ENCODE results near the gene ZMIZ2.
"Not testable (repeated sequence)": the region's sequence is repeated elsewhere in the genome, so short reads cannot be mapped to it uniquely, and the experiment has no call there.

ZMIZ2 gene

GRCh38 chr7:44798649-44799305 lies 50.1 kb downstream of the ZMIZ2 start:
- in situ Hi-C loops (cut with HindIII; ENCODE audit: low sequenced_read_pairs): no loop called here

GRCh38 chr7:44799939-44800338 lies 51.3 kb downstream of the ZMIZ2 start:
- in situ Hi-C loops (cut with HindIII; ENCODE audit: low sequenced_read_pairs): no loop called here

DNA sequence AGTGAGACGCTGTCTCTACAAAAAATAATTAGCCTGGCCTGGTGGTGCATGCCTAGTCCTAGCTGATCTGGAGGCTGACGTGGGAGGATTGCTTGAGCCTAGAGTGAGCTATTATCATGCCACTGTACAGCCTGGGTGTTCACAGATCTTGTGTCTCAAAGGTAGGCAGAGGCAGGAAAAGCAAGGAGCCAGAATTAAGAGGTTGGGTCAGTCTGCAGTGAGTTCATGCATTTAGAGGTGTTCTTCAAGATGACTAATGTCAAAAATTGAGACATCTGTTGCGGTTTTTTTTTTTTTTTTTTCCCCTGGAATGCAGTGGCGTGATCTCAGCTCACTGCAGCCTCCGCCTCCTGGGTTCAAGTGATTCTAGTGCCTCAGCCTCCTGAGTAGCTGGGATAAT lies 53.2 kb downstream of the ZMIZ2 start:
- in situ Hi-C loops (cut with HindIII; ENCODE audit: low sequenced_read_pairs): no loop called here

GRCh38 chr7:44802418-44803025 lies 53.9 kb downstream of the ZMIZ2 start:
- in situ Hi-C loops (cut with HindIII; ENCODE audit: low sequenced_read_pairs): no loop called here

DNA sequence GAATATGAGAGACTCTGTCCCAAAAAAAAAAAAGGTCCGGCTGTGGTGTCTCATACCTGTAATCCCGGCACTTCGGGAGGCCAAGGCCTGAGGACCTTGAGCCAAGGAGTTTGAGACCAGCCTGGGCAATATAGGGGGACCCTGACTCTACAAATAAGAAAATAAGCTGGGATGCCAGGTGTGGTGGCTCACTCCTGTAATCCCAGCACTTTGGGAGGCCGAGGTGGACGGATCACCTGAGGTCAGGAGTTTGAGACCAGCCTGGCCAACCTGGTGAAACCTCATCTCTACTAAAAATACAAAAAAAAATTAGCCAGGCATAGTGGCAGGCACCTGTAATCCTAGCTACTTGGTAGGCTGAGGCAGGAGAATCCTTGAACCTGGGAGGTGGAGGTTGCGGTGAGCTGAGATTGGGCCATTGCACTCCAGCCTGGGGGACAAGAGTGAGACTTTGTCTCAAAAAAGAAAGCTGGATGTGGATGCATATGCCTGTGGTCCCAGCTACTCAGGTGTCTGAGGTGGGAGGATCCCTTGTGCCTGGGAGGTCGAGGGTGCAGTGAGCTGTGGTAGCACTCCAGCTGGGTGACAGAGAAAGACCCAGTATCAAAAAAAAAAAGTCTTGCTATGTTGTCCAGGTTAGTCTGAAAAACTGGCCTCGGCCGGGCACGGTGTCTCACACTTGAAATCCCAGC lies 55.3 kb downstream of the ZMIZ2 start:
- in situ Hi-C loops (cut with HindIII; ENCODE audit: low sequenced_read_pairs): not testable (repeated sequence)

DNA sequence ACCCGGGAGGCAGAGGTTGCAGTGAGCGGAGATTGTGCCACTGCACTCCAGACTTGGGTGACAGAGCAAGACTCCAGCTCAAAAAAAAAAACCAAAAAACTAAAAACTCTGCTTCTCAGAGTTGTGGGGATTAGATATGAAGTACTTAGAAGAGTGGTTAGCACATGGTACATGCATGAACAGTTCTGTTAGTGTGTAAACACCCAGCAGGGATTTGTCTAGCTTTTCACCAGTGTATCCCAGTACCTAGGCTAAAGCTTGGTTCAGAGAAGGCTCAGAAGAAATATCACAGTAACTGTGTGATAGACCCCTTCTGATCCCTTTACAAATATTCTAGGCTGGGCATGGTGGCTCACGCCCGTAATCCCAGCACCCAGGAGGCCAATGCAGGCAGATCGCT lies 57.3 kb downstream of the ZMIZ2 start:
- in situ Hi-C loops (cut with HindIII; ENCODE audit: low sequenced_read_pairs): no loop called here

- in situ Hi-C loops (cut with HindIII; ENCODE audit: low sequenced_read_pairs): no loop called here
These were observed 60.3 kb downstream of the ZMIZ2 start for GRCh38 chr7:44808914-44809393.

- in situ Hi-C loops (cut with HindIII; ENCODE audit: low sequenced_read_pairs): no loop called here
These were observed 62.4 kb downstream of the ZMIZ2 start for GRCh38 chr7:44811093-44811492.

- in situ Hi-C loops (cut with HindIII; ENCODE audit: low sequenced_read_pairs): no loop called here
These were observed 62.9 kb downstream of the ZMIZ2 start for GRCh38 chr7:44811571-44811970.

DNA sequence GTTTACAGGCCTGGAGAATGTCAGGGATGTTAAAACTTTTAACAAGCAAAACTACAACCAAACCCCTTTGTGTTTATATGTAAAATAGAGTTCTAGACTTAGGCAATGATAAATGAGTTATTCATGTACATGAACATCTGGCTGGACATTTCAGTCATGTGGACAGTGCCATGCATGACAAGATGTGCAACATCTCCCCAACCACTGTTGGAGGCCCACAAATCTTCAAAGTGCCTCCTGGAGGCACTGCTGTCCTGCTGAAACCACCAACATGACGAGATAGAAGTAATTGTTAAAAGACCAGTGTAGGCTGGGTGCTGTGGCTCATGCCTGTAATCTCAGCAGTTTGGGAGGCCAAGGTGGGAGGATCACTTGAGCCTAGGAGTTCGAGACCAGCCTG lies 66.3 kb downstream of the ZMIZ2 start:
- in situ Hi-C loops (cut with HindIII; ENCODE audit: low sequenced_read_pairs): no loop called here

DNA sequence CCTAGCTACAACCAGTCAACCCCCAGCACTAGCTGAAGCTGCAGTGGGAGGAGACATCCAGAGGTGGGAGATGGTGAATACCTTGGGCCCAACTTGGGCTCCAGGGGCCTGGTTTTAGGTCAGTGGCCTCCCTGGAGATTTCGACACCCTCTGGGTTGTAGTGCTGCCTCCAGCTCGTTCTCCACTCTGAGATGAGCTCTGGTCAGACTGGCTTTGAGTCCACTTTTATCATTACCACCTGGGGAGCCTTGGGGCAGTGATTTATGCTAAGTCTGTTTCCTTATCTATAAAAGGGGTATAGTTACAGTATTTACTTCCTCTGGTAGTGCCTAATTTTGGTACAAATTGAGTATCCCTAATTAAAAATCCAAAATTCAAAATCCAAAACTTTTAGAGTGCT lies 70.6 kb downstream of the ZMIZ2 start:
- in situ Hi-C loops (cut with HindIII; ENCODE audit: low sequenced_read_pairs): no loop called here

Data from DLD1 (cell line).